IMR-90 (cell line): ENCODE data around the gene ST7. TPM values are rescaled to one million over a fixed set of nuclear protein-coding genes. Genes with fewer than 3 reads are reported as not detected.

Experiments used
- ATAC-seq: fragments of 200-7000 bp; cut with Tn5 transposase; 2 replicates; pipeline ENCODE4 v1.9.1; 2020; ENCODE audit warnings: low read depth, mild to moderate bottlenecking, moderate library complexity
- BruUV-seq: library from RNA; stranded (reverse); fragments of 400-500 nt; replicated peaks from 2 replicates; lab custom pipeline; 2021; lab: Mats Ljungman, UMichigan
- CTCF ChIA-PET: fragments of 300-600 bp; formaldehyde crosslinking; extraction: SDS; loops from one replicate; lab custom pipeline; 2021; ENCODE audit warnings: antibody characterized with exemption; lab: Yijun Ruan, JAX
- POLR2A ChIA-PET: fragments of 300-600 bp; sonication (Branson Sonifier 250); formaldehyde crosslinking; loops from one replicate; lab custom pipeline; 2022; ENCODE audit warnings: antibody characterized with exemption; ENCODE audit not compliant: unreplicated experiment; lab: Charles Lee
- DNase-seq: peaks from one replicate; pipeline ENCODE4 v3.0.0; 2013
- H2AFZ ChIP-seq: replicated peaks from 2 replicates; pipeline ENCODE3; 2013; ENCODE audit warnings: low read length, mild to moderate bottlenecking; ENCODE audit not compliant: poor library complexity
- H2AK5ac ChIP-seq: 2 replicates; pipeline ENCODE4 v1.6.1; 2013; ENCODE audit warnings: low read depth, low read length, inconsistent platforms
- H2AK9ac ChIP-seq: replicated peaks from 2 replicates; pipeline ENCODE3; 2013; ENCODE audit warnings: mild to moderate bottlenecking, low read depth, low read length, moderate library complexity; ENCODE audit not compliant: poor library complexity
- H2BK120ac ChIP-seq: 2 replicates; pipeline ENCODE4 v1.6.1; 2013; ENCODE audit warnings: low read depth, low read length, inconsistent platforms
- H2BK15ac ChIP-seq: 3 replicates; pipeline ENCODE4 v1.6.1; 2013; ENCODE audit warnings: low read depth, low read length, inconsistent platforms
- H2BK20ac ChIP-seq: 2 replicates; pipeline ENCODE4 v1.6.1; 2013; ENCODE audit warnings: low read depth, mild to moderate bottlenecking, inconsistent platforms, low read length, moderate library complexity
- H2BK5ac ChIP-seq: 2 replicates; pipeline ENCODE4 v1.6.1; 2013; ENCODE audit warnings: mild to moderate bottlenecking, low read depth, low read length, inconsistent platforms; ENCODE audit not compliant: poor library complexity, severe bottlenecking
- H3K14ac ChIP-seq: replicated peaks from 2 replicates; pipeline ENCODE4 v1.6.1; 2013; ENCODE audit warnings: low read depth, low read length, inconsistent platforms
- H3K18ac ChIP-seq: 2 replicates; pipeline ENCODE4 v1.6.1; 2013; ENCODE audit warnings: low read depth, low read length, control low read depth
- H3K23ac ChIP-seq: 2 replicates; pipeline ENCODE4 v1.6.1; 2013; ENCODE audit warnings: low read depth, low read length, inconsistent platforms
- H3K27ac ChIP-seq: 2 replicates; pipeline ENCODE4 v1.5.1; 2013; ENCODE audit warnings: mild to moderate bottlenecking, control low read depth, low read length; ENCODE audit not compliant: insufficient read depth
- H3K27me3 ChIP-seq: 2 replicates; pipeline ENCODE4 v1.6.1; 2013; ENCODE audit warnings: low read length; ENCODE audit not compliant: control insufficient read depth, insufficient read depth
- H3K36me3 ChIP-seq: 2 replicates; pipeline ENCODE4 v1.6.1; 2013; ENCODE audit warnings: low read length, mixed read lengths; ENCODE audit not compliant: control insufficient read depth, insufficient read depth
- H3K4ac ChIP-seq: 2 replicates; pipeline ENCODE4 v1.6.1; 2013; ENCODE audit warnings: low read depth, low read length, inconsistent platforms
- H3K4me1 ChIP-seq: 2 replicates; pipeline ENCODE4 v1.6.1; 2013; ENCODE audit warnings: low read length, mixed read lengths; ENCODE audit not compliant: control insufficient read depth, insufficient read depth
- H3K4me2 ChIP-seq: 2 replicates; pipeline ENCODE4 v1.6.1; 2013; ENCODE audit warnings: low read depth, mild to moderate bottlenecking, control low read depth, low read length, moderate library complexity
- H3K4me3 ChIP-seq: 2 replicates; pipeline ENCODE4 v1.5.1; 2013; ENCODE audit warnings: low read depth, mild to moderate bottlenecking, control low read depth, low read length, moderate library complexity; ENCODE audit not compliant: insufficient read depth
- H3K56ac ChIP-seq: 2 replicates; pipeline ENCODE4 v1.6.1; 2013; ENCODE audit warnings: low read length, inconsistent platforms; ENCODE audit not compliant: insufficient read depth; ENCODE audit errors: extremely low read depth
- H3K79me1 ChIP-seq, 2 experiments: 2 replicates each; pipeline ENCODE4 v1.6.1; 2013; ENCODE audit warnings: low read length in 2 of 2, inconsistent platforms in 1 of 2, low read depth in 1 of 2
- H3K9ac ChIP-seq: 2 replicates; pipeline ENCODE4 v1.6.1; 2013; ENCODE audit warnings: low read depth, low read length, control low read depth
- H3K9me1 ChIP-seq: 2 replicates; pipeline ENCODE4 v1.6.1; 2013; ENCODE audit warnings: low read length, inconsistent platforms; ENCODE audit not compliant: insufficient read depth
- H3K9me3 ChIP-seq: 2 replicates; pipeline ENCODE4 v1.6.1; 2013; ENCODE audit warnings: low read length; ENCODE audit not compliant: control insufficient read depth, insufficient read depth
- H4K20me1 ChIP-seq: 2 replicates; pipeline ENCODE4 v1.6.1; 2013; ENCODE audit warnings: low read length, inconsistent platforms; ENCODE audit not compliant: insufficient read depth
- H4K5ac ChIP-seq: 2 replicates; pipeline ENCODE4 v1.6.1; 2013; ENCODE audit warnings: mild to moderate bottlenecking, low read depth, low read length, control low read depth
- H4K8ac ChIP-seq, 2 experiments: 2 replicates each; pipeline ENCODE4 v1.6.1; 2013; ENCODE audit warnings: low read depth in 2 of 2, low read length in 2 of 2, control low read depth in 1 of 2, inconsistent platforms in 1 of 2
- H4K91ac ChIP-seq: 2 replicates; pipeline ENCODE4 v1.6.1; 2013; ENCODE audit warnings: low read depth, low read length, inconsistent platforms; ENCODE audit not compliant: insufficient read depth
- BHLHE40 ChIP-seq: fragments of 150-350 bp; IDR thresholded peaks from 2 replicates; pipeline ENCODE4 v1.6.1; 2016; ENCODE audit warnings: mild to moderate bottlenecking, low read depth, low read length
- CEBPB ChIP-seq: IDR thresholded peaks from 2 replicates; pipeline ENCODE4 v1.6.1; 2012; ENCODE audit warnings: low read depth, low read length, improper control_type of control experiment
- CHD1 ChIP-seq: IDR thresholded peaks from 2 replicates; pipeline ENCODE4 v1.6.1; 2012; ENCODE audit warnings: low read depth, low read length, improper control_type of control experiment
- CTCF ChIP-seq: conservative IDR thresholded peaks from 2 replicates; pipeline ENCODE4 v1.5.1; 2012; ENCODE audit warnings: mild to moderate bottlenecking, low read depth, low read length, improper control_type of control experiment
- ELK1 ChIP-seq: fragments of 150-350 bp; IDR thresholded peaks from 2 replicates; pipeline ENCODE4 v1.6.1; 2016; ENCODE audit warnings: low read depth, mild to moderate bottlenecking, low read length, moderate library complexity, borderline replicate concordance
- FOS ChIP-seq: fragments of 150-350 bp; IDR thresholded peaks from 2 replicates; pipeline ENCODE4 v1.6.1; 2016; ENCODE audit warnings: low read depth, low read length
- MAFK ChIP-seq: IDR thresholded peaks from 2 replicates; pipeline ENCODE4 v1.6.1; 2012; ENCODE audit warnings: low read depth, low read length, improper control_type of control experiment
- NFE2L2 ChIP-seq: fragments of 150-350 bp; IDR thresholded peaks from 2 replicates; pipeline ENCODE4 v1.6.1; 2016; ENCODE audit warnings: low read depth, mild to moderate bottlenecking, low read length
- POLR2A ChIP-seq: IDR thresholded peaks from 2 replicates; pipeline ENCODE4 v1.6.1; 2012; ENCODE audit warnings: mild to moderate bottlenecking, low read depth, low read length
- RAD21 ChIP-seq: IDR thresholded peaks from 2 replicates; pipeline ENCODE4 v1.6.1; 2012; ENCODE audit warnings: low read length, improper control_type of control experiment
- RFX5 ChIP-seq: IDR thresholded peaks from 2 replicates; pipeline ENCODE4 v1.8.0; 2012; ENCODE audit warnings: low read depth, mild to moderate bottlenecking, low read length, moderate library complexity
- SMC3 ChIP-seq: fragments of 150-350 bp; IDR thresholded peaks from 2 replicates; pipeline ENCODE4 v1.6.1; 2016; ENCODE audit warnings: low read depth, mild to moderate bottlenecking, antibody characterized with exemption, low read length, moderate library complexity
- USF2 ChIP-seq: fragments of 150-350 bp; IDR thresholded peaks from 2 replicates; pipeline ENCODE4 v1.6.1; 2017; ENCODE audit warnings: mild to moderate bottlenecking, antibody characterized with exemption, low read length, low read depth
- WGBS, 2 experiments: methylation state at CpG; one replicate each; pipeline versions ENCODE4 v1.1.5 to v1.1.7; 2013; ENCODE audit warnings: missing lambda C conversion rate in 2 of 2; ENCODE audit not compliant: insufficient read length in 1 of 2; ENCODE audit errors: extremely low coverage in 2 of 2; 5-methylcytosine and 5-hydroxymethylcytosine counted together
- dilution Hi-C: fragments of 300-500 bp; cut with HindIII; formaldehyde crosslinking; loops from one replicate; pipeline ENCODE4 v1.14.3; 2018; ENCODE audit warnings: low sequenced_read_pairs; ENCODE audit not compliant: unreplicated experiment
- in situ Hi-C: fragments of 300-500 bp; cut with MboI; formaldehyde crosslinking; loops from 3 replicates; pipeline ENCODE4 v1.14.3; 2019; ENCODE audit warnings: low sequenced_read_pairs, inconsistent platforms, mixed read lengths
- intact Hi-C: fragments of 100-400 bp; cut with micrococcal nuclease; formaldehyde crosslinking; loops from 2 replicates; pipeline ENCODE4 v1.10.0; 2022
- polyA plus RNA-seq, 3 experiments: library from polyadenylated mRNA; depleted of rRNA; stranded (reverse); fragments of >200 nt; gene quantifications; 2 replicates each; pipeline ENCODE4 v1.2.3, GENCODE V29; 2012; ENCODE audit warnings: low replicate concordance in 1 of 3
- total RNA-seq: library from RNA; depleted of rRNA; stranded (reverse); fragments of >200 nt; gene quantifications from 2 replicates; pipeline ENCODE4 v1.2.3, GENCODE V29; 2012

Gene ST7
- total and polyA plus RNA-seq, 2 of the 4 experiments (the other 2 are of a cell fraction): 18.6 to 26.0 TPM

GRCh38 chr7:117208257-117208656, 255.0 kb downstream of the ST7 start:
- H3K56ac ChIP-seq: no peak overlapping the region
- no peaks in the 10 kb centered on the region for H4K20me1 ChIP-seq
- in situ Hi-C loops: no loop called here
- H3K36me3 ChIP-seq: peaks cover 6% of the 10 kb centered on the region
- no peak overlapping the region for H3K27ac ChIP-seq
- dilution Hi-C loops: no loop called here
- no peak overlapping the region for H2AK5ac ChIP-seq
- TF ChIP-seq BHLHE40 (no peak), USF2 (no peak), POLR2A (no peak), RAD21 (no peak), FOS (no peak), MAFK (no peak), CTCF (no peak), CHD1 (no peak), RFX5 (no peak), ELK1 (no peak), NFE2L2 (no peak), SMC3 (no peak), CEBPB (no peak)
- no peak overlapping the region for H2AK9ac ChIP-seq
- H3K4me2 ChIP-seq: no peak overlapping the region
- no peaks in the 10 kb centered on the region; a peak in 1 of 4 replicates for H3K79me1 ChIP-seq
- H3K9me3 ChIP-seq: no peaks in the 10 kb centered on the region
- no peak overlapping the region for H3K9ac ChIP-seq
- ATAC-seq (no peak), DNase-seq (no peak)
- H2BK120ac ChIP-seq: no peak overlapping the region
- intact Hi-C loops: no loop called here
- no peaks in the 10 kb centered on the region for H3K27me3 ChIP-seq
- H3K4me1 ChIP-seq: no peaks in the 10 kb centered on the region; the same call in 1 of the 2 replicates
- H2BK5ac ChIP-seq: no peak overlapping the region
- no peak overlapping the region for H2BK20ac ChIP-seq
- no TSS peak for BruUV-seq
- no peak overlapping the region for H3K14ac ChIP-seq
- H4K91ac ChIP-seq: no peak overlapping the region
- POLR2A ChIA-PET: no interaction called here
- H4K5ac ChIP-seq: no peak overlapping the region
- H3K23ac ChIP-seq: no peak overlapping the region
- no peak overlapping the region; a peak in 1 of 4 replicates for H4K8ac ChIP-seq
- H2AFZ ChIP-seq: no peak overlapping the region
- peaks cover under 1% of the 10 kb centered on the region; the same call in 1 of the 2 replicates for H3K9me1 ChIP-seq
- no peak overlapping the region; the same call in 1 of the 2 replicates for H3K4ac ChIP-seq
- WGBS, 2 experiments: no CpG with 5 or more reads among the region's 4 CpGs
- CTCF ChIA-PET: no interaction called here
- H2BK15ac ChIP-seq: no peak overlapping the region
- H3K4me3 ChIP-seq: no peak overlapping the region
- H3K18ac ChIP-seq: no peak overlapping the region; the same call in 1 of the 2 replicates
